Measurements from ENCODE around the gene TFDP2.

DNA sequence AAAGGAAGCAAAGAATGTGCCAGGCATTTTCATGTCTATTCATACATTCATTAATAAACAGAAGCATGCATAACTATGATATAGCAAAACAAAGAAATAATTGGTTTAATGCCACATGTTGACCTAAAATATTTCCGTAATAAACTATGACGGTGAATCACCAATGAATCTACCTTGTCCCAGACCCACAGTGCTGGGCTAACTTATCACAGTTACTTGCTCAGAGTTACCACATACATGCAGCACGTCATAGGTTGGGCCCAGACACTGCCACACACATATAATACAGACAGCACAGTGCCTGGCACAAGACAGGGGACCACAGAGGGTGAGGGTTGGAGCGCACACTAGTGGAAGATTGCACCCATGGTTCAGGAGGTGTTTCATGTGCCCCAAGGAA, 186.0 kb downstream of the TFDP2 start:
- no peak for TF ChIP-seq JUND (IDR thresholded peaks at IDR 0.05; ENCODE audit: low read length)
- TF ChIP-seq, protein P1, sequence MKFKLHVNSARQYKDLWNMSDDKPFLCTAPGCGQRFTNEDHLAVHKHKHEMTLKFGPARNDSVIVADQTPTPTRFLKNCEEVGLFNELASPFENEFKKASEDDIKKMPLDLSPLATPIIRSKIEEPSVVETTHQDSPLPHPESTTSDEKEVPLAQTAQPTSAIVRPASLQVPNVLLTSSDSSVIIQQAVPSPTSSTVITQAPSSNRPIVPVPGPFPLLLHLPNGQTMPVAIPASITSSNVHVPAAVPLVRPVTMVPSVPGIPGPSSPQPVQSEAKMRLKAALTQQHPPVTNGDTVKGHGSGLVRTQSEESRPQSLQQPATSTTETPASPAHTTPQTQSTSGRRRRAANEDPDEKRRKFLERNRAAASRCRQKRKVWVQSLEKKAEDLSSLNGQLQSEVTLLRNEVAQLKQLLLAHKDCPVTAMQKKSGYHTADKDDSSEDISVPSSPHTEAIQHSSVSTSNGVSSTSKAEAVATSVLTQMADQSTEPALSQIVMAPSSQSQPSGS (IDR thresholded peaks at IDR 0.05; ENCODE audit: low read length), result no peak
- TF ChIP-seq HDAC6 (IDR thresholded peaks at IDR 0.05; ENCODE audit: low read depth, low read length), result no peak
- no peak for TF ChIP-seq CBX8 (IDR thresholded peaks at IDR 0.05; ENCODE audit: borderline replicate concordance, low read depth, low read length)

Measured in H1 (cell line).